ENCODE results near the gene HOXA3.

HOXA3 gene

DNA sequence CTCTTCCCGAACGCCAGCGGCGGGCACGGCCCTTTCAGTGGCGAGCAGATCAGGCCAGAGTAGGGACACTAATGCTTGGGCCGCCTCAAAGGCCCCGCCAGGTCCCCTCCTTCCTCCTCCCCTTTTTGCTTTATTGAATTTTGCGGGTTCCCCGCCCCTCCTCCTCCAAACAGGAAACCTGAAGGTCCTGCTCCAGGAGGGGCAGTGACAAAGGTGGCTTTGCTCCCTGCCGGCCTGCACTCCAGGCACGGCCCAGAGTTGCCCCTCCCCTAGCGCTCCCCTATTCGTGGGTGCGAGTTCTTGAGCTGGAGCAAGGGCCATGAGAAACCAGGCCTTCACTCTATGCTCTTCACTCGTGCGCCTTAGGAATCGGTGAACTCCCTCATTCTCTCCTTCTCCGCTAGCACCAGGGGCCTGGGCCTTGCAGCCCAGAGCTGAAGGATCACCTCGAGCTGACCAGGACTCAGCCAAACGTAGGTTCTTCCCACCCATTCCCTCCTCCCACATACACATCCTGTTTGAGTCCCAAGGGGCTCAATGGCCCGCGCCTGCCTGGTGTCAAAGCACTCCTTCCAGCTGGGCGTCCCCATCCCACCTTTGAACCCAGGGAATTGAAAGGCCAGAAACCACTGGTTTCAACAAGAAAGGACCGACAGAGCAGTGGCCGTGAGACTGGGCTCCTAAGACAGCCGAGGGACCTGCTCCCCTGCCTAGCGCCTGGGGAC, 4.2 kb downstream of the HOXA3 start:
- Histone ChIP-seq H3K9ac (ENCODE audit: low read depth, low read length) (no peak overlapping the region), H3K9me3 (ENCODE audit: control insufficient read depth, insufficient read depth, low read length) (no peaks in the 10 kb centered on the region), H3K4me3 (ENCODE audit: low read depth, low read length) (no peak overlapping the region; the same call in 1 of the 2 replicates), H3K27me3 (ENCODE audit: control insufficient read depth, insufficient read depth, low read length) (peaks cover 100% of the 10 kb centered on the region), H3K4me1 (ENCODE audit: control insufficient read depth, insufficient read depth, low read length) (peaks cover 12% of the 10 kb centered on the region; the same call in 1 of the 2 replicates), H3K36me3 (ENCODE audit: control insufficient read depth, insufficient read depth, low read length) (no peaks in the 10 kb centered on the region), H3K27ac (ENCODE audit: low read depth, low read length) (no peak overlapping the region)

DNA sequence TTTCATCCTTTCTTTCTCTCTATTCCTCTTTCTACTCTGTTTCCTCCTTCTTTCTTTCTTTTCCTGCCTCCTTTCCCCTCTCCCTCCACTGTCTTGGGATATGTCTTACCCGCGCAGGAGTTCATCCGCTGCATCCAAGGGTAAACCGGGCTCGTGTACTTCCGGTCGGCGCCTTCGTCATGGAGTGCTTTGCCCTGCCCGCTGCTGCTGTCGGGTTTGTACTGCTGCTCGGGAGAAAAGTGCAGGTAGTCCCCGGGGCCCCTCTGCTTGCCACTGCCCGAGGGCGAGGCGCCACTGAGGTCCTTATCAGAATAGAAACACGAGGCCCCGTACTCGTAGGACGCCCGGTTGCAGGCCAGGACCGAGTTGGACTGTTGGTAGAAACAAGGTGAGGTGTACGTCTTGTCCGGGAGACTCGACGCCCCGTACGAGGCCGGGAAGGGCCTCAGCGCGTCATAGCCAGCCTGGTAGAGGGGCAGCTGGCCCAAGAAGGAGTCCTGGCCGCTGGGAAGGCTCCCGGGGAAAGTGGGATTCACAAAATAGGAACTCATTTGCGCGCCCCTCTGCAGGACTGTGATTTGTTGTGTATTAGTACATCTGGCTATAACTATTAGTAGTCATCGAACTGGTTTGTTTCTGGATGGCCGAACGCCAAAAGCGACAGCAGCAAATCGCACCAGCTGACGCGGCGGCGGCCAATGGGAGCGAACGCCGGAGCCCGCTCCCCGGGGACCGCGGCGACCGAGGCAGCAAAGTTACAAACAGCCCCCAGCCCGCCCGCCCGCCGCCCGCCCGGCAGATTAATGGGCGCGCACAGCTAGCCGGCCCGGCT, 5.0 kb downstream of the HOXA3 start, which contains the start of gene HOXA6:
HOXA6 (minus strand) TSS at position 576 of the 832 bp plus-strand sequence; CDS start at position 551, 25 bp downstream.
- Histone ChIP-seq H3K27me3 (ENCODE audit: control insufficient read depth, insufficient read depth, low read length) (peaks cover 100% of the 10 kb centered on the region), H3K9ac (ENCODE audit: low read depth, low read length) (no peak within 1 kb of the TSS), H3K36me3 (ENCODE audit: control insufficient read depth, insufficient read depth, low read length) (no peaks in the 10 kb centered on the region), H3K4me3 (ENCODE audit: low read depth, low read length) (no peak within 1 kb of the TSS; the same call in 1 of the 2 replicates), H3K27ac (ENCODE audit: low read depth, low read length) (no peak within 1 kb of the TSS), H3K4me1 (ENCODE audit: control insufficient read depth, insufficient read depth, low read length) (peaks cover 12% of the 10 kb centered on the region; the same call in 1 of the 2 replicates), H3K9me3 (ENCODE audit: control insufficient read depth, insufficient read depth, low read length) (no peaks in the 10 kb centered on the region)

DNA sequence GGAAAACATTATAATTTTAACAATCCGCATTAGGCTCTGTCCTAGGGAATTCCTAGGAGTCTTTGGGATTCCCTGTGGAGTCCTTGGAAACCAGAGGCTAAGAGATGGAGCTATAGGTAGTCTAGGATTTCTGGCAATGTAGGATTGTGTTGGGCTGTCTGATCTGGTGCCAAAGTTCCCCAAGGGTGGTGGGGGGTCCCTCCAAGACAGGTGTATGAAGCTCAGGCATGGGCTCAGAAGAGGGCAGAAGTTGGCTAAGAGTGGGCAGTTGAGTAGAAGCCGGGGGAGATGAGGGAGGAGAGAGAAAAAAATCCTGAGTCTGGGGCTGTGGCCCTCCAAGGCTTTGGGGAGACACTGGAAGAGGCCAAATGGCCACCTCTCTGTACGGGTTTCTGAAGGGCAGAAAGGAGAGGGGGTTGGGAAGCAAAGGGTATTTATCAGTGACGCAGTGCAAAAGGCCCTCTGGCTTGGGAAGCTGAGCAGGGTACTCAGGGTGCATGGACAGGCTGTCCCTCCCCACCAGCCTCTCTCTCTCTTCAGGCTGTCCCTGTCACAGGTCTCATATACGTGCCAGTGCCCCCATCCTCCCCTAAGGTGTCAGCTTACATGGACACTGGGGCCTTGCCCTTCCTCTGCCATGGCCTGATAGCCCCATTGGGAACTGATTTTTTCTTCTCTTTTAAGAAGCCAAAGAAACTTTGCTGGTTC, 5.7 kb downstream of the HOXA3 start:
- Histone ChIP-seq H3K27ac (ENCODE audit: low read depth, low read length) (no peak overlapping the region), H3K36me3 (ENCODE audit: control insufficient read depth, insufficient read depth, low read length) (no peaks in the 10 kb centered on the region), H3K27me3 (ENCODE audit: control insufficient read depth, insufficient read depth, low read length) (peaks cover 100% of the 10 kb centered on the region), H3K4me3 (ENCODE audit: low read depth, low read length) (no peak overlapping the region), H3K9me3 (ENCODE audit: control insufficient read depth, insufficient read depth, low read length) (no peaks in the 10 kb centered on the region), H3K9ac (ENCODE audit: low read depth, low read length) (no peak overlapping the region), H3K4me1 (ENCODE audit: control insufficient read depth, insufficient read depth, low read length) (peaks cover 9% of the 10 kb centered on the region; the same call in 1 of the 2 replicates)

DNA sequence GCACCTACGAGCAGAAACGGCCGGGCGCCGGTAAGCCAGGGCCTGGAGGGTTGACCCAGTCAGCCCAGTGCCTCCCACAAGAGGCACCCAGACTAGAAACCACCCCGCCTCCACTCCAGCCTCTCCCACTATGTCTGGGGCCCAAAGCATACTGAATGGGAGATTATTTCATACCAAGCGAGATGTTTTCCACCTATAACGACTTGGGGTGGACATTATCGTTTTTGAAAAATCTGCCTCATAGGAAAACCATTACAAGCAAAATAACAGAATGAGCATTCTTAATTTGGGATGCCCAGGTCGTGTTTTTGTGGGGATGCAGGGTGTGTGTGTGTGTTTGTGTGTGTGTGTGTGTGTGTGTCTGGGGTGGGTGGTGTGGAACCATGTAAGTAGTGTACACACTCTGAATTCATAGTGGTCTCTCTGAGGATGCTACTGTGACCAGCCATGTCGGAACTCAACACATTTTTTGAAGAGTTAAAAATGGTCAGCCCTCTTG, 6.4 kb downstream of the HOXA3 start:
- H3K36me3 ChIP-seq (ENCODE audit: control insufficient read depth, insufficient read depth, low read length), result no peaks in the 10 kb centered on the region
- H3K4me1 ChIP-seq (ENCODE audit: control insufficient read depth, insufficient read depth, low read length), result peaks cover 9% of the 10 kb centered on the region; the same call in 1 of the 2 replicates
- H3K27ac ChIP-seq (ENCODE audit: low read depth, low read length), result no peak overlapping the region
- no peaks in the 10 kb centered on the region for H3K9me3 ChIP-seq (ENCODE audit: control insufficient read depth, insufficient read depth, low read length)
- peaks cover 100% of the 10 kb centered on the region for H3K27me3 ChIP-seq (ENCODE audit: control insufficient read depth, insufficient read depth, low read length)
- H3K4me3 ChIP-seq (ENCODE audit: low read depth, low read length), result no peak overlapping the region
- no peak overlapping the region for H3K9ac ChIP-seq (ENCODE audit: low read depth, low read length)

DNA sequence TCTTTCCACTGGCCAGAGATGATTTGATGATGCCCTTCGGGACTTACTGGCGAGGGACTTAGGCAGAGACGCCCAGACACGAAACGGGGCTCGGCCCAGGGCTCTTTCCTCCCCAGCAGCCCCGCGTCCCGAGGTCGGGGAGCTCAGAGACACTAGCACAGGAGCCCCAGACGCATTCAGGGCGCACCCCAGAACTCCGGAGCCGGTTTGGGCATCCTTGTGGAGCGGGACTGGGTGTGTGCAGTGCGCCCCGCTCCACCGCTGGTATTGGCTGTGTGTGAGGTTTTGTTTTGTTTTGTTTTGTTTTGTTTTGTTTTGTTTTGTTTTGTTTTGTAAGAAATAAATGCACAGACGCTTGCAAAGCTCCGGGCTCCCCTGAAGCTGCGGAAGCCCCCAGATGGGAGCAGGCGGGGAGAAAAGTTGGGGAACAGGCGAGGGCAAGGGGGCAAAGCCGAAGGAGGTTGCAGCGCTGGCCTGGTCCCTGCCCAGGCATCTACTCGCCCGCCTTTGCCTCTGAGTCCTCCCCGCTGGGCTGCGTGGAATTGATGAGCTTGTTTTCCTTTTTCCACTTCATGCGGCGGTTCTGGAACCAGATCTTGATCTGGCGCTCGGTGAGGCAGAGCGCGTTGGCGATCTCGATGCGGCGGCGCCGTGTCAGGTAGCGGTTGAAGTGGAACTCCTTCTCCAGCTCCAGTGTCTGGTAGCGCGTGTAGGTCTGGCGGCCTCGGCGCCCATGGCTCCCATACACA, 7.0 kb downstream of the HOXA3 start:
- H3K4me3 ChIP-seq (ENCODE audit: low read depth, low read length), result no peak overlapping the region
- no peak overlapping the region for H3K27ac ChIP-seq (ENCODE audit: low read depth, low read length)
- H3K4me1 ChIP-seq (ENCODE audit: control insufficient read depth, insufficient read depth, low read length), result peaks cover 5% of the 10 kb centered on the region; the same call in 1 of the 2 replicates
- no peaks in the 10 kb centered on the region for H3K36me3 ChIP-seq (ENCODE audit: control insufficient read depth, insufficient read depth, low read length)
- H3K9ac ChIP-seq (ENCODE audit: low read depth, low read length), result no peak overlapping the region
- peaks cover 100% of the 10 kb centered on the region for H3K27me3 ChIP-seq (ENCODE audit: control insufficient read depth, insufficient read depth, low read length)
- H3K9me3 ChIP-seq (ENCODE audit: control insufficient read depth, insufficient read depth, low read length), result no peaks in the 10 kb centered on the region

DNA sequence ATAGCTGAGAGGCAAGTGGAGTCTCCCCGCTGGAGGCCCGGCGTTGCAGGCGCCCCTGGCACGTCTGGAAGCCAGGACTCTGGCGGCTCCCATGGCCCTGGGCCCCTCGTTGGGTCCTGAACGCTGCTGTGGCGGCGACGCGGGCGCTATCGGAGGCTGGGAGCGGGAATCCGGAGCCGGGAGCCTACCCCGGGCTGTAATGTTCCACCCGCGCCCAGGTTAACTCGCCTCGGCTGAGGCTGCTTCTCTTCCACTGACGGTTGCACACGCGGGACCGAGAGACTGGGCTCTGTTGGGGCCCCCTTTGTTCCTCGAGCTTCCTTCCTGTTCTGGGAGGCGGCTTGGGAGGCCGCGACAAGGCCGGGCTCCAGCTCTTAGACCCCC, 7.6 kb downstream of the HOXA3 start:
- Histone ChIP-seq H3K27ac (ENCODE audit: low read depth, low read length) (no peak overlapping the region), H3K4me3 (ENCODE audit: low read depth, low read length) (no peak overlapping the region), H3K4me1 (ENCODE audit: control insufficient read depth, insufficient read depth, low read length) (peaks cover 4% of the 10 kb centered on the region; the same call in 1 of the 2 replicates), H3K9me3 (ENCODE audit: control insufficient read depth, insufficient read depth, low read length) (no peaks in the 10 kb centered on the region), H3K27me3 (ENCODE audit: control insufficient read depth, insufficient read depth, low read length) (peaks cover 100% of the 10 kb centered on the region), H3K9ac (ENCODE audit: low read depth, low read length) (no peak overlapping the region), H3K36me3 (ENCODE audit: control insufficient read depth, insufficient read depth, low read length) (no peaks in the 10 kb centered on the region)

DNA sequence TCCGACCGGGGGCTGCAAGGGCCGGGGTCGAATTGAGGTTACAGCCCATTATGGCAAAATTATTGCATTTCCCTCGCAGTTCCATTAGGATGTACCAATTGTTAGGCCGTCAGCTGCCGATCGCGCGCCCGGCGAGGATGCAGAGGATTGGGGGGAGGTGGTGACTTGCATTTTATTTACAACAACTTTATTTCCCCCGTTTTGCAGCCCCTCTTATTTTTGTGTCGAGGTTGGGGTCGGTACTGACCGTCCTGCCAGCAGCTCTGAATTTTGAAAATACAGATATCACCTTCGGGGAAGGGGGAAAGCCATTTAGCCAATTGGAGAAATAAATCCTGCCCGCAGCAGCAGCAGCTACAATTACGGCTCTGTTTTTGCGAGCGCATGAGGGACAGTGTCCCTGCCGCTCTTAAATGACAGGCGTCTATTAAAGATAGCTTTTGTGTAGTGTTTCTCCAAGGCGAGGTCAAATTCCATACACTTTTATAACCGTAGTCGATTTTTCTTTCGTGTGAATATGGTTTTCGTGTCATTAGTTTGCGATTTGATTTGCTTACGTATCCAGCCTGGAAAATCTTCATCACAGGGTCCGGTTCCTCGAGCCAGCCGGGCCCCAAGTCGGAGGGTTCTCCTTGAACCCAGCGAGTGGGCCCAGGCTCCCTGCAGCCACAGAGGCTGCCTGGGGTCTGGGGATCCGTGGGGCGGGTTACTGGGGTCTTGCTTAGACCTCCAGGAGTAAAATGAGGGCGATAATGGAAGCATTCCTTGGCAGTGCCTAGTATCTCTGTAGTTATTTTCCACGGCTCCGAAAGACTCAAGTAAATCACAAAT, 8.2 kb downstream of the HOXA3 start:
- Histone ChIP-seq H3K27ac (ENCODE audit: low read depth, low read length) (no peak overlapping the region), H3K9ac (ENCODE audit: low read depth, low read length) (no peak overlapping the region), H3K36me3 (ENCODE audit: control insufficient read depth, insufficient read depth, low read length) (no peaks in the 10 kb centered on the region), H3K4me1 (ENCODE audit: control insufficient read depth, insufficient read depth, low read length) (peaks cover 4% of the 10 kb centered on the region; the same call in 1 of the 2 replicates), H3K9me3 (ENCODE audit: control insufficient read depth, insufficient read depth, low read length) (no peaks in the 10 kb centered on the region), H3K27me3 (ENCODE audit: control insufficient read depth, insufficient read depth, low read length) (peaks cover 100% of the 10 kb centered on the region), H3K4me3 (ENCODE audit: low read depth, low read length) (no peak overlapping the region)

DNA sequence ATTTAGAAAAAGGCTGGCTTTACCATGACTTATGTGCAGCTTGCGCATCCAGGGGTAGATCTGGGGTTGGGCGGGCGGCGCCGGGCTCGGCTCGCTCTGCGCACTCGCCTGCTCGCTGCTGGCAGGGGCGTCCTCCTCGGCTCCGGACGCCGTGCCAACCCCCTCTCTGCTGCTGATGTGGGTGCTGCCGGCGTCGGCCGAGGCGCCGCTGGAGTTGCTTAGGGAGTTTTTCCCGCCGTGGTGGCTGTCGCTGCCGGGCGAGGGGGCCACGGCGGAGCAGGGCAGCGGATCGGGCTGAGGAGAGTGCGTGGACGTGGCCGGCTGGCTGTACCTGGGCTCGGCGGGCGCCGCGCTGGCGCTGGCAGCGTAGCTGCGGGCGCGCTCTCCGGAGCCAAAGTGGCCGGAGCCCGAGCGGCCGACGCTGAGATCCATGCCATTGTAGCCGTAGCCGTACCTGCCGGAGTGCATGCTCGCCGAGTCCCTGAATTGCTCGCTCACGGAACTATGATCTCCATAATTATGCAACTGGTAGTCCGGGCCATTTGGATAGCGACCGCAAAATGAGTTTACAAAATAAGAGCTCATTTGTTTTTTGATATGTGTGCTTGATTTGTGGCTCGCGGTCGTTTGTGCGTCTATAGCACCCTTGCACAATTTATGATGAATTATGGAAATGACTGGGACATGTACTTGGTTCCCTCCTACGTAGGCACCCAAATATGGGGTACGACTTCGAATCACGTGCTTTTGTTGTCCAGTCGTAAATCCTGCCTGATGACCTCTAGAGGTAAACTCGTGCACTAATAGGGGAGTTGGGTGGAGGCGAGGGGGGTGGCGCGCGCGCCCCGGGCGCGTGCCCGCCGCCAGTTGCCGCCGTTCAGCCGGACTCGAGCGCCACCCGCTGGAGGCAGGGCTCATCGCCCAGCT, 9.1 kb downstream of the HOXA3 start, which contains the start of gene HOXA5:
HOXA5 (minus strand) TSS at position 659 of the 927 bp plus-strand sequence; CDS start at position 585, 74 bp downstream.
- H3K4me3 ChIP-seq (ENCODE audit: low read depth, low read length), result peak within 1 kb of the TSS; percentile 60
- H3K9me3 ChIP-seq (ENCODE audit: control insufficient read depth, insufficient read depth, low read length), result no peaks in the 10 kb centered on the region
- no peak within 1 kb of the TSS for H3K9ac ChIP-seq (ENCODE audit: low read depth, low read length)
- no peaks in the 10 kb centered on the region for H3K36me3 ChIP-seq (ENCODE audit: control insufficient read depth, insufficient read depth, low read length)
- peaks cover 100% of the 10 kb centered on the region for H3K27me3 ChIP-seq (ENCODE audit: control insufficient read depth, insufficient read depth, low read length)
- H3K4me1 ChIP-seq (ENCODE audit: control insufficient read depth, insufficient read depth, low read length), result peaks cover 4% of the 10 kb centered on the region; the same call in 1 of the 2 replicates
- no peak within 1 kb of the TSS for H3K27ac ChIP-seq (ENCODE audit: low read depth, low read length)

DNA sequence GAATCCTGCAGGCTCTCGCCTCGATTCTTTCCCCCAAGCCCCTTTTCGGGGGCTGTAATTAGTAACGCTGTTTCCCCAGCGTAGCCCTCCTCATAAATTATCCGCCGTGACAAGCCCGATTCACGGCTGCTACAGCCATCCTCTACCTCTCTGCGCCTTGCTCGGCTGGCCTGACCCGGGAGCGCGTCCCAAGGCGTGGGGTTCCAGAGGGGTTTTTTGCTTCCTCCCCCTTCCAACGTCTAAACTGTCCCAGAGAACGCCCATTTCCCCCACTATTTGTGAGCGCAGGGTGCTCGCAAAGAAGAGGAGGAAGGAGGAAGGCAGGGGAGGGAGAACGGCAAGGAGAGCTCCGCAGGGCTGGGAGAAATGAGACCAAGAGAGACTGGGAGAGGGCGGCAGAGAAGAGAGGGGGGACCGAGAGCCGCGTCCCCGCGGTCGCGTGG, 9.8 kb downstream of the HOXA3 start:
- no peaks in the 10 kb centered on the region for H3K9me3 ChIP-seq (ENCODE audit: control insufficient read depth, insufficient read depth, low read length)
- H3K4me1 ChIP-seq (ENCODE audit: control insufficient read depth, insufficient read depth, low read length), result peaks cover 4% of the 10 kb centered on the region; the same call in 1 of the 2 replicates
- peak overlapping the region; percentile 60; the same call in 1 of the 2 replicates for H3K4me3 ChIP-seq (ENCODE audit: low read depth, low read length)
- H3K9ac ChIP-seq (ENCODE audit: low read depth, low read length), result no peak overlapping the region
- H3K27ac ChIP-seq (ENCODE audit: low read depth, low read length), result no peak overlapping the region
- H3K27me3 ChIP-seq (ENCODE audit: control insufficient read depth, insufficient read depth, low read length), result peaks cover 100% of the 10 kb centered on the region
- no peaks in the 10 kb centered on the region for H3K36me3 ChIP-seq (ENCODE audit: control insufficient read depth, insufficient read depth, low read length)

All from HUES48 (cell line).